ENCODE data around the gene HGS.

The HGS gene

GRCh38 chr17:81688616-81689015 is 4.8 kb downstream of the HGS start:
- DNase-seq: no peak

GRCh38 chr17:81690066-81690465 is 6.3 kb downstream of the HGS start:
- no peak for DNase-seq

GRCh38 chr17:81690549-81690948 is 6.7 kb downstream of the HGS start:
- no peak for DNase-seq

- no peak for DNase-seq
These were observed 7.4 kb downstream of the HGS start for GRCh38 chr17:81691196-81691595.

GRCh38 chr17:81691608-81692007 is 7.8 kb downstream of the HGS start:
- DNase-seq: no peak

- no peak for DNase-seq
These were observed 9.8 kb downstream of the HGS start for GRCh38 chr17:81693509-81694210.

- DNase-seq: no peak
These were observed 11.0 kb downstream of the HGS start for GRCh38 chr17:81694810-81695209.

GRCh38 chr17:81695211-81695610 is 11.4 kb downstream of the HGS start:
- DNase-seq: no peak

GRCh38 chr17:81695801-81696200 is 12.0 kb downstream of the HGS start:
- no peak for DNase-seq

- no peak for DNase-seq
These were observed 12.6 kb downstream of the HGS start for GRCh38 chr17:81696218-81696941.

GRCh38 chr17:81697261-81698044 is 13.6 kb downstream of the HGS start:
- no peak for DNase-seq

GRCh38 chr17:81700353-81701287 is 16.8 kb downstream of the HGS start:
- DNase-seq: no peak

GRCh38 chr17:81701288-81702071 is 17.7 kb downstream of the HGS start:
- no peak for DNase-seq

GRCh38 chr17:81702934-81703746 is 19.3 kb downstream of the HGS start, which contains the start of gene MRPL12:
Gene MRPL12, plus strand, starts transcription at chr17:81703367. Its CDS starts 135 bp downstream, at chr17:81703502.
- DNase-seq: peak; percentile 98

GRCh38 chr17:81703747-81704654 is 20.2 kb downstream of the HGS start:
- DNase-seq: no peak

- DNase-seq: no peak
These were observed 21.9 kb downstream of the HGS start for GRCh38 chr17:81705518-81706231.

GRCh38 chr17:81706232-81706611 is 22.4 kb downstream of the HGS start:
- DNase-seq: no peak

- no peak for DNase-seq
These were observed 23.2 kb downstream of the HGS start for GRCh38 chr17:81706757-81707624.

All from midbrain (tissue), 1 donor.